HepG2 (cell line): ENCODE data around the gene MYO9A. TPM values are rescaled to one million over a fixed set of nuclear protein-coding genes. Genes with fewer than 3 reads are reported as not detected.

ENCODE experiments used
- ATAC-seq: fragments of 200-7000 bp; cut with Tn5 transposase; 3 replicates; pipeline ENCODE4 v1.9.1; 2020; ENCODE audit warnings: mild to moderate bottlenecking, moderate library complexity
- BruUV-seq: library from RNA; stranded (reverse); fragments of 400-500 nt; replicated peaks from 2 replicates; lab custom pipeline; 2021; lab: Mats Ljungman, UMichigan
- CTCF ChIA-PET: fragments of 300-600 bp; formaldehyde crosslinking; extraction: SDS; loops from one replicate; lab custom pipeline; 2021; ENCODE audit warnings: low total read pairs, inconsistent platforms, low intra/inter-chr PET ratio; lab: Yijun Ruan, JAX
- POLR2A ChIA-PET: fragments of 350-600 bp; sonication (Branson Sonifier 250); formaldehyde crosslinking; loops from one replicate; lab custom pipeline; 2020; ENCODE audit warnings: antibody characterized with exemption, inconsistent platforms; lab: Yijun Ruan, JAX
- DNase-seq: peaks from one replicate; pipeline ENCODE4 v3.0.0-alpha.2; 2015; ENCODE audit warnings: low spot score
- FAIRE-seq: peaks from 3 replicates; lab custom pipeline; 2011; peaks lifted over from hg19 to GRCh38; lab: Jason Lieb, UNC
- H2AFZ ChIP-seq: one replicate; pipeline ENCODE4 v1.6.1; 2011; ENCODE audit warnings: low read length, inconsistent platforms
- H3K27ac ChIP-seq: fragments of 300-600 bp; 3 replicates; pipeline ENCODE4 v1.8.0; 2011; ENCODE audit warnings: mixed run types, mild to moderate bottlenecking, mixed read lengths, low read length, inconsistent platforms; ENCODE audit not compliant: insufficient read depth; ENCODE audit errors: extremely low read length
- H3K27me3 ChIP-seq, 2 experiments: fragments of 200-600 bp in 1 of 2; 2 replicates in 1 of 2; 3 replicates in 1 of 2; pipeline versions ENCODE4 v1.6.0 to v1.8.0; 2011; ENCODE audit warnings: low read length in 2 of 2, mild to moderate bottlenecking in 2 of 2, moderate library complexity in 2 of 2, inconsistent platforms in 1 of 2; ENCODE audit not compliant: insufficient read depth in 2 of 2, control insufficient read depth in 1 of 2
- H3K36me3 ChIP-seq, 2 experiments: fragments of 200-600 bp in 1 of 2; replicated peaks in 1 of 2; 2 replicates in 1 of 2; 3 replicates in 1 of 2; pipeline versions ENCODE4 v1.5.1 to v1.8.0; 2011; ENCODE audit warnings: low read length in 2 of 2, inconsistent platforms in 1 of 2; ENCODE audit not compliant: insufficient read depth in 2 of 2, control insufficient read depth in 1 of 2
- H3K4me1 ChIP-seq: 2 replicates; pipeline ENCODE4 v1.5.1; 2012; ENCODE audit warnings: low read length, inconsistent platforms; ENCODE audit not compliant: insufficient read depth
- H3K4me2 ChIP-seq: 2 replicates; pipeline ENCODE4 v1.6.0; 2011; ENCODE audit warnings: low read depth, low read length, inconsistent platforms
- H3K4me3 ChIP-seq, 3 experiments: fragments of 200-600 bp in 1 of 3; sonication (generic), shearing (Covaris generic) in 1 of 3; replicated peaks in 1 of 3; 2 replicates each; pipeline ENCODE4 v1.5.1; 2011 to 2016; ENCODE audit warnings: low read length in 3 of 3, inconsistent platforms in 2 of 3, low read depth in 2 of 3, mild to moderate bottlenecking in 2 of 3, control low read depth in 1 of 3, mixed read lengths in 1 of 3; ENCODE audit not compliant: insufficient read depth in 1 of 3
- H3K79me2 ChIP-seq: one replicate; pipeline ENCODE4 v1.6.1; 2011; ENCODE audit warnings: low read length, inconsistent platforms; ENCODE audit not compliant: insufficient read depth
- H3K9ac ChIP-seq: 2 replicates; pipeline ENCODE4 v1.6.0; 2011; ENCODE audit warnings: mild to moderate bottlenecking, low read depth, low read length, inconsistent platforms; ENCODE audit not compliant: insufficient read depth
- H3K9me3 ChIP-seq: 2 replicates; pipeline ENCODE4 v1.5.1; 2012; ENCODE audit warnings: mild to moderate bottlenecking, low read length
- H4K20me1 ChIP-seq: 2 replicates; pipeline ENCODE4 v1.6.0; 2011; ENCODE audit warnings: inconsistent platforms, mild to moderate bottlenecking, low read length, moderate library complexity; ENCODE audit not compliant: insufficient read depth
- ATF7-NPFF ChIP-seq: sonication (generic); formaldehyde crosslinking; IDR thresholded peaks from 2 replicates; pipeline ENCODE4 v1.8.1; 2023; ENCODE audit warnings: mild to moderate bottlenecking, low read depth, missing genetic modification reagents, moderate library complexity
- SALL1 ChIP-seq: sonication (generic); formaldehyde crosslinking; IDR thresholded peaks from 2 replicates; pipeline ENCODE4 v1.8.0; 2022; ENCODE audit warnings: mild to moderate bottlenecking, missing genetic modification reagents
- SP4 ChIP-seq: sonication (generic); formaldehyde crosslinking; IDR thresholded peaks from 2 replicates; pipeline ENCODE4 v1.8.1; 2023; ENCODE audit warnings: mild to moderate bottlenecking, missing genetic modification reagents
- ZNF3 ChIP-seq: IDR thresholded peaks from 2 replicates; pipeline ENCODE4 v1.7.0; 2017; ENCODE audit warnings: inconsistent platforms
- ZNF546 ChIP-seq: sonication (generic); formaldehyde crosslinking; conservative IDR thresholded peaks from 2 replicates; pipeline ENCODE4 v1.8.1; 2023; ENCODE audit warnings: mild to moderate bottlenecking, missing genetic modification reagents
- ZNF781 ChIP-seq: sonication (generic); formaldehyde crosslinking; IDR thresholded peaks from 2 replicates; pipeline ENCODE4 v1.5.1; 2020; ENCODE audit warnings: borderline replicate concordance, mild to moderate bottlenecking, missing genetic modification reagents; ENCODE audit errors: not compliant biosample characterization
- ZNF816 ChIP-seq: sonication (generic); formaldehyde crosslinking; IDR thresholded peaks from 2 replicates; pipeline ENCODE4 v1.8.0; 2022; ENCODE audit warnings: missing genetic modification reagents, mild to moderate bottlenecking, borderline replicate concordance
- WGBS: methylation state at CpG from one replicate; pipeline ENCODE4 v1.1.6; 2017; ENCODE audit warnings: low lambda C conversion rate; 5-methylcytosine and 5-hydroxymethylcytosine counted together
- in situ Hi-C: cut with HindIII; loops from 2 replicates; pipeline ENCODE4 v1.10.0; 2017; ENCODE audit warnings: low pct_unique_long_range_greater_than_20kb; ENCODE audit not compliant: extremely low pct_ligation_motif_present
- intact Hi-C: fragments of 100-400 bp; cut with micrococcal nuclease; formaldehyde crosslinking; loops from one replicate; pipeline ENCODE4 v1.10.0; 2022; ENCODE audit not compliant: unreplicated experiment
- polyA plus RNA-seq, 8 experiments: library from polyadenylated mRNA; depleted of rRNA in 3 of 8; stranded (reverse) in 7 of 8; unstranded in 1 of 8; fragments of >200 nt; fragmentation: Illumina TruSeq in 4 of 8; extraction: Trizol in 4 of 8; gene quantifications; 2 replicates each; pipeline versions ENCODE4 v1.2.1 to v1.2.3, GENCODE V29; 2011 to 2016; ENCODE audit warnings: low read depth in 4 of 8, missing spikeins in 1 of 8, mixed read lengths in 1 of 8; ENCODE audit not compliant: insufficient read depth in 1 of 8
- total RNA-seq, 5 experiments: library from RNA; depleted of rRNA; stranded (reverse); fragments of >200 nt; fragmentation: Illumina TruSeq; extraction: Trizol; gene quantifications; 2 replicates each; pipeline ENCODE4 v1.2.3, GENCODE V29; 2016; ENCODE audit warnings: low read depth in 1 of 5
- TF ChIP-seq, protein P1 (sequence below): sonication (generic); formaldehyde crosslinking; IDR thresholded peaks from one replicate; pipeline ENCODE4 v1.5.1; 2020; ENCODE audit warnings: mild to moderate bottlenecking, missing genetic modification reagents; ENCODE audit errors: not compliant biosample characterization
- TF ChIP-seq, protein P2 (sequence below): sonication (generic); formaldehyde crosslinking; IDR thresholded peaks from 2 replicates; pipeline ENCODE4 v1.9.0; 2021; ENCODE audit warnings: missing genetic modification reagents, borderline replicate concordance
- TF ChIP-seq, protein P3 (sequence below): sonication (generic); formaldehyde crosslinking; conservative IDR thresholded peaks from 2 replicates; pipeline ENCODE4 v1.4.0; 2020; ENCODE audit warnings: missing genetic modification reagents

The MYO9A gene
- total and polyA plus RNA-seq, 2 of the 13 experiments (the other 11 are each of a cell fraction or from before 2014, with no cell fraction given), result 4.8 to 15.3 TPM

GRCh38 chr15:71812966-71813722 lies 304.8 kb downstream of the MYO9A start:
- Histone ChIP-seq H2AFZ (no peak overlapping the region), H3K4me1 (no peaks in the 10 kb centered on the region), H3K36me3 (no peaks in the 10 kb centered on the region), H3K79me2 (no peaks in the 10 kb centered on the region), H3K4me3 (no peak overlapping the region), H3K27me3 (peaks cover 15 to 35% of the 10 kb centered on the region in 2 experiments; a peak in 4 of 5 replicates), H3K9ac (no peak overlapping the region), H3K9me3 (no peaks in the 10 kb centered on the region), H4K20me1 (no peaks in the 10 kb centered on the region), H3K4me2 (no peak overlapping the region), H3K27ac (no peak overlapping the region)
- WGBS, result no CpG with 5 or more reads among the region's 16 CpGs
- POLR2A ChIA-PET, result no interaction called here
- no peak for FAIRE-seq
- DNase-seq, result no peak
- intact Hi-C loops, result no loop called here
- no TSS peak for BruUV-seq
- CTCF ChIA-PET, result no interaction called here
- in situ Hi-C loops, result no loop called here
- ATAC-seq, result no peak
- TF ChIP-seq SP4 (CRISPR knock-in tag) (no peak), ATF7-NPFF (CRISPR knock-in tag) (no peak), ZNF546 (CRISPR knock-in tag) (no peak), SALL1 (no peak), ZNF3 (no peak), ZNF816 (CRISPR knock-in tag) (no peak), ZNF781 (no peak)
- TF ChIP-seq, protein P1, sequence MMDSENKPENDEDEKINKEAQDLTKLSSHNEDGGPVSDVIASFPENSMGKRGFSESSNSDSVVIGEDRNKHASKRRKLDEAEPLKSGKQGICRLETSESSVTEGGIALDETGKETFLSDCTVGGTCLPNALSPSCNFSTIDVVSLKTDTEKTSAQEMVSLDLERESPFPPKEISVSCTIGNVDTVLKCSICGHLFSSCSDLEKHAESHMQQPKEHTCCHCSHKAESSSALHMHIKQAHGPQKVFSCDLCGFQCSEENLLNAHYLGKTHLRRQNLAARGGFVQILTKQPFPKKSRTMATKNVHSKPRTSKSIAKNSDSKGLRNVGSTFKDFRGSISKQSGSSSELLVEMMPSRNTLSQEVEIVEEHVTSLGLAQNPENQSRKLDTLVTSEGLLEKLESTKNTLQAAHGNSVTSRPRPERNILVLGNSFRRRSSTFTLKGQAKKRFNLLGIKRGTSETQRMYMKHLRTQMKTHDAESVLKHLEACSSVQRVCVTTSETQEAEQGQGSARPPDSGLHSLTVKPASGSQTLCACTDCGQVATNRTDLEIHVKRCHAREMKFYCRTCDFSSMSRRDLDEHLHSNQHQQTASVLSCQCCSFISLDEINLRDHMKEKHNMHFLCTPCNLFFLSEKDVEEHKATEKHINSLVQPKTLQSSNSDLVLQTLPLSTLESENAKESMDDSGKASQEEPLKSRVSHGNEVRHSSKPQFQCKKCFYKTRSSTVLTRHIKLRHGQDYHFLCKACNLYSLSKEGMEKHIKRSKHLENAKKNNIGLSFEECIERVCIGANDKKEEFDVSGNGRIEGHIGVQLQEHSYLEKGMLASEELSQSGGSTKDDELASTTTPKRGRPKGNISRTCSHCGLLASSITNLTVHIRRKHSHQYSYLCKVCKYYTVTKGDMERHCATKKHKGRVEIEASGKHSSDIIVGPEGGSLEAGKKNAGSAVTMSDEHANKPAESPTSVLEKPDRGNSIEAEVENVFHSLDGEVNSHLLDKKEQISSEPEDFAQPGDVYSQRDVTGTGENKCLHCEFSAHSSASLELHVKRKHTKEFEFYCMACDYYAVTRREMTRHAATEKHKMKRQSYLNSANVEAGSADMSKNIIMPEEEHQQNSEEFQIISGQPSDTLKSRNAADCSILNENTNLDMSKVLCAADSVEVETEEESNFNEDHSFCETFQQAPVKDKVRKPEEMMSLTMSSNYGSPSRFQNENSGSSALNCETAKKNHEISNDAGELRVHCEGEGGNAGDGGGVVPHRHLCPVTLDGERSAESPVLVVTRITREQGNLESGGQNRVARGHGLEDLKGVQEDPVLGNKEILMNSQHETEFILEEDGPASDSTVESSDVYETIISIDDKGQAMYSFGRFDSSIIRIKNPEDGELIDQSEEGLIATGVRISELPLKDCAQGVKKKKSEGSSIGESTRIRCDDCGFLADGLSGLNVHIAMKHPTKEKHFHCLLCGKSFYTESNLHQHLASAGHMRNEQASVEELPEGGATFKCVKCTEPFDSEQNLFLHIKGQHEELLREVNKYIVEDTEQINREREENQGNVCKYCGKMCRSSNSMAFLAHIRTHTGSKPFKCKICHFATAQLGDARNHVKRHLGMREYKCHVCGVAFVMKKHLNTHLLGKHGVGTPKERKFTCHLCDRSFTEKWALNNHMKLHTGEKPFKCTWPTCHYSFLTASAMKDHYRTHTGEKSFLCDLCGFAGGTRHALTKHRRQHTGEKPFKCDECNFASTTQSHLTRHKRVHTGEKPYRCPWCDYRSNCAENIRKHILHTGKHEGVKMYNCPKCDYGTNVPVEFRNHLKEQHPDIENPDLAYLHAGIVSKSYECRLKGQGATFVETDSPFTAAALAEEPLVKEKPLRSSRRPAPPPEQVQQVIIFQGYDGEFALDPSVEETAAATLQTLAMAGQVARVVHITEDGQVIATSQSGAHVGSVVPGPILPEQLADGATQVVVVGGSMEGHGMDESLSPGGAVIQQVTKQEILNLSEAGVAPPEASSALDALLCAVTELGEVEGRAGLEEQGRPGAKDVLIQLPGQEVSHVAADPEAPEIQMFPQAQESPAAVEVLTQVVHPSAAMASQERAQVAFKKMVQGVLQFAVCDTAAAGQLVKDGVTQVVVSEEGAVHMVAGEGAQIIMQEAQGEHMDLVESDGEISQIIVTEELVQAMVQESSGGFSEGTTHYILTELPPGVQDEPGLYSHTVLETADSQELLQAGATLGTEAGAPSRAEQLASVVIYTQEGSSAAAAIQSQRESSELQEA (CRISPR knock-in tag), result no peak
- TF ChIP-seq, protein P2, sequence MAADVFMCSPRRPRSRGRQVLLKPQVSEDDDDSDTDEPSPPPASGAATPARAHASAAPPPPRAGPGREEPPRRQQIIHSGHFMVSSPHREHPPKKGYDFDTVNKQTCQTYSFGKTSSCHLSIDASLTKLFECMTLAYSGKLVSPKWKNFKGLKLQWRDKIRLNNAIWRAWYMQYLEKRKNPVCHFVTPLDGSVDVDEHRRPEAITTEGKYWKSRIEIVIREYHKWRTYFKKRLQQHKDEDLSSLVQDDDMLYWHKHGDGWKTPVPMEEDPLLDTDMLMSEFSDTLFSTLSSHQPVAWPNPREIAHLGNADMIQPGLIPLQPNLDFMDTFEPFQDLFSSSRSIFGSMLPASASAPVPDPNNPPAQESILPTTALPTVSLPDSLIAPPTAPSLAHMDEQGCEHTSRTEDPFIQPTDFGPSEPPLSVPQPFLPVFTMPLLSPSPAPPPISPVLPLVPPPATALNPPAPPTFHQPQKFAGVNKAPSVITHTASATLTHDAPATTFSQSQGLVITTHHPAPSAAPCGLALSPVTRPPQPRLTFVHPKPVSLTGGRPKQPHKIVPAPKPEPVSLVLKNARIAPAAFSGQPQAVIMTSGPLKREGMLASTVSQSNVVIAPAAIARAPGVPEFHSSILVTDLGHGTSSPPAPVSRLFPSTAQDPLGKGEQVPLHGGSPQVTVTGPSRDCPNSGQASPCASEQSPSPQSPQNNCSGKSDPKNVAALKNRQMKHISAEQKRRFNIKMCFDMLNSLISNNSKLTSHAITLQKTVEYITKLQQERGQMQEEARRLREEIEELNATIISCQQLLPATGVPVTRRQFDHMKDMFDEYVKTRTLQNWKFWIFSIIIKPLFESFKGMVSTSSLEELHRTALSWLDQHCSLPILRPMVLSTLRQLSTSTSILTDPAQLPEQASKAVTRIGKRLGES (CRISPR knock-in tag), result no peak
- TF ChIP-seq, protein P3, sequence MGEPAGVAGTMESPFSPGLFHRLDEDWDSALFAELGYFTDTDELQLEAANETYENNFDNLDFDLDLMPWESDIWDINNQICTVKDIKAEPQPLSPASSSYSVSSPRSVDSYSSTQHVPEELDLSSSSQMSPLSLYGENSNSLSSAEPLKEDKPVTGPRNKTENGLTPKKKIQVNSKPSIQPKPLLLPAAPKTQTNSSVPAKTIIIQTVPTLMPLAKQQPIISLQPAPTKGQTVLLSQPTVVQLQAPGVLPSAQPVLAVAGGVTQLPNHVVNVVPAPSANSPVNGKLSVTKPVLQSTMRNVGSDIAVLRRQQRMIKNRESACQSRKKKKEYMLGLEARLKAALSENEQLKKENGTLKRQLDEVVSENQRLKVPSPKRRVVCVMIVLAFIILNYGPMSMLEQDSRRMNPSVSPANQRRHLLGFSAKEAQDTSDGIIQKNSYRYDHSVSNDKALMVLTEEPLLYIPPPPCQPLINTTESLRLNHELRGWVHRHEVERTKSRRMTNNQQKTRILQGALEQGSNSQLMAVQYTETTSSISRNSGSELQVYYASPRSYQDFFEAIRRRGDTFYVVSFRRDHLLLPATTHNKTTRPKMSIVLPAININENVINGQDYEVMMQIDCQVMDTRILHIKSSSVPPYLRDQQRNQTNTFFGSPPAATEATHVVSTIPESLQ (CRISPR knock-in tag), result no peak
